EH (cell line): ENCODE measurements around the gene CHST6.
A peak's percentile ranks its signal among the peaks of the same experiment; 100 is the strongest.
"Not testable (repeated sequence)": the region's sequence is repeated elsewhere in the genome, so short reads cannot be mapped to it uniquely, and the experiment has no call there.

Source experiments
- DNase-seq: peaks from one replicate; pipeline ENCODE4 v3.0.0-alpha.2; 2015; ENCODE audit warnings: low read depth

CHST6 gene

DNA sequence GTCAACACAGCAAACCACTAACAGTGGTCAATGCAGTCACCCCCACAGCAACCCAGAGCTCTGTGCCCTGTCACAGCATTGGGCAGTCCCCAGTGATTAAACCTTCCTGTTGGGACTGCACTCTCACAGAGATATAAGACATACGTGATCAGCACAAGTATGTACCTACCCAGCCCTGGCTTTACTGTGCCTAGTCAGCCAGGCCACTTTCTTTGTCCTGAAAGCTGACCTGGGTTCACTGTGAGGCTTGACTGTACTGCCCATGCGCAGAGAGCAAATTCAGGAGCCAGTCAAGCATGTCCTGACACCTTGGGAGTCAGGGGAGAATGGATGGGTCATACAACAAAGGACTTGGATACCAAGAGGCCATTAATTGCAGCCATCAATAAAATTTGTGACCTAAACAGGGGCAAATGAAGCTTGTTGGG, 19.8 kb downstream of the CHST6 start:
- DNase-seq = no peak

GRCh38 chr16:75472908-75473877, 22.0 kb downstream of the CHST6 start:
- DNase-seq = no peak

DNA sequence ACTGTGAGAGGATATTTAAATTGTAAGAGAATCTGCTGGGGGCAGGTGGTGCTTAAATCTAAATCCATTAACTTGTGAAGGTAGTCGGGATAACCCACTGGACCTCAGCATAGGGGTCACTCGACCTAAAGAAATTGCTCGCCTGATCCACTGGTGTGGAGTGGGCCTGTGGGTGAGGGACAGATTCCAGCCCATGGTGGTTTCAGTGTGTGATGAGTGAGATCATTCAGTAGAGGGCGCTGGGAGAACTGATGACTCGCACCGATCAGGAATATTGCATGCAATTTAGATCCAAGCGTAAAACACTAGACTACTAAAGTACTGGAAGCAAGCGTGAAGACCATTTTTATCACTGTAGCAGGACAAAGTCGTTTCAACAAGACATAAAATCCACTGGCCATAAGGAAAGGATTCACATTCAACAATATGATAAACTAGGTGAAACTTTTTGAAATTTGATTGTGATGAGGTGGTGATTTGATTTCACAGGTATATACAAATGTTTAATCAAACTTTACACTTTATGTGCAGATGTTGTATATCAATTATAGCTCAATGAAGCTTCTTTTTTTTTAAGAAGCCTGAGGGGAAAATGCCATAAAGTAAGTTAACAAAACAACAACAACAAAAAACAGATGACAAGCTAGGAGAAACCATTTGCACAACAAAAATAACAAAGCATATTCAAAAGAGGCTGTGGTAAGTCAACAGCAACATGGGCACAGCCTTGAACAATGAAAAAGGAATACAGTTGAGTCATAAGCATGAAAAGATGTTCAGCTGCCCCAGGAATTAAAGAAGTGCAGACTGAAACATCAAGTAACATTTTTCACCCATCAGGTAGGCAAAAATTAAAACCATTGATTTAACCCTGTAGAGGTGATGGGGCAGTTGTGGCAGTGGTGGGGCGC, 23.3 kb downstream of the CHST6 start:
- DNase-seq = peak; percentile 69

DNA sequence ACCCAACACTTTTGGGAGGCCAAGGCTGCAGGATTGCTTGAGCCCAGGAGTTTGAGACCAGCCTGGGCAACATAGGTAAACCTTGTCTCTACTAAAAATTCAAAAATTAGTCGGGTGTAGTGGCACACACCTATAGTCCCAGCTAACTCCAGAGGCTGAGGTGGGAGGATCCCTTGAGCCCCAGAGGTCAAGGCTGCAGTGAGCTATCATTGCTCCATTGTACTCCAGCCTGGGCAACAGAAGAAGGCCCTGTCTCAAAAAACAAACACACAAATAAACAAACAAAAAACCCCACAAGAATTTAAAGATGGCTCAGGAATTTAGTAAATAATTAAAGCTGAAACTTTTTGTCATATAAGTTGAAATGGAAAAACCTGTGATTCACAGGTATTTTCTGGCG, 28.5 kb downstream of the CHST6 start:
- DNase-seq = no peak

DNA sequence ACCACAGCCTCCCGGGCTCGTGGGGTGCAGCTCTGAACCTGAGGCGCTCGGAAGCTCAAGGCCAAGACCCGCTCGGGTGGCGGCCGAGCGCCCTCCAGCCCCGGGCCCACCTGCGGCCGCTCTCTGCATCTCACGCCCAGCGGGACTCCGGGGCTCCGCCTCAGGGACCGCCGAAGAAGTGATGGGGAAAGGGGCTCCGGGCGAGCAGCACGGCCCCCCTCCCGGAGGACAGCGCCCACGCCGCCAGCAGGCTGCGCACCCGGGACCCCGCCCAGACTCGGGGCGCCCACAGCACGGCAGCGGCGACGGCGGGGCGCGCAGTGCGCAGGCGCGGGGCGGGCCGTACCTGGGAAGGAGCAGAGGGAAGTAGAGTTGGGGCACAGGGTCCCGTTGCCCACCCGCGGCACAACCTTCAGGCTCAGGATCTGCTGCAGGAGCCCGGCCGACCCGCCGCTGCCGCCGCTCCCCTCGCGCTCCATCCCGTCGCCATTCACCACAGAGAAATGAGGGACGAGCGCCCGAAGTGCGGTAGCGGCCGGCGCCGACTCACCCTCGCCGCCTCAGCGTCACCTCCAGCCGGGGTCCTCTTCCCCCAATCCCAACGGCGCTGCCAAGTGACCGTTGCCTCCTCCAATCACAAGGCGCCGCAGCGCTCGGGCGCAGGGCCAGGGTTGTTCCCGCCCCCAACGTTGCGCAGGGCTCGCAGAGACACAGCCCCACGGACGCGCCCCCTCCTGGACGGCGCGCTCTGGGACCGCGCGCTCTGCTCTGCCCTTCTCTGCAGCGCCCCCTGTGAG, 30.9 kb downstream of the CHST6 start, which contains the start of gene TMEM170A:
TSS of gene TMEM170A (minus strand) at position 568 of the 797 bp plus-strand sequence. CDS start at position 479, 89 bp downstream.
- peak; percentile 98 for DNase-seq

GRCh38 chr16:75463389-75464121, 31.7 kb downstream of the CHST6 start:
- peak; percentile 39 for DNase-seq

GRCh38 chr16:75462806-75463205, 32.4 kb downstream of the CHST6 start:
- no peak for DNase-seq

- no peak for DNase-seq
Measured at GRCh38 chr16:75461575-75461974, 33.7 kb downstream of the CHST6 start.

DNA sequence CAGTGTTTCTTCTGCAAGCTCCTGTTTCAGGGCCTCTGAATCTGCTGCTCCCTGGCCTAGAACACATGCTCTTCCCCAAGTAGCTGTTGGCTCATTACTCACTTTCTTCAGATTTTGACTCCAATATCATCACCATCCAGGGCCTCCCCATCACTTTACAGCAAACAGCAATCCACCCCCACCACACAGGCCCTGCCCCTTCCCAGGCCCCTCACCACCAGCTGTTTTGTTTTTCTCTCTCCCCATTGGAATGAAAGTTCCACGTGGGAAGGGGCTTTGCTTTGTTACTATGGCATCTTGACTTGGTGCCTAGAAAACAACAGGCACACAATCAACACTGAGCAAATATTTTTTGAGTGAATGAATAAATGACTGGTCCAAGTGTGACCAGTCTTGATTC, 34.8 kb downstream of the CHST6 start:
- no peak for DNase-seq

- no peak for DNase-seq
Measured at GRCh38 chr16:75459691-75460090, 35.5 kb downstream of the CHST6 start.

GRCh38 chr16:75458439-75458838, 36.8 kb downstream of the CHST6 start:
- no peak for DNase-seq

DNA sequence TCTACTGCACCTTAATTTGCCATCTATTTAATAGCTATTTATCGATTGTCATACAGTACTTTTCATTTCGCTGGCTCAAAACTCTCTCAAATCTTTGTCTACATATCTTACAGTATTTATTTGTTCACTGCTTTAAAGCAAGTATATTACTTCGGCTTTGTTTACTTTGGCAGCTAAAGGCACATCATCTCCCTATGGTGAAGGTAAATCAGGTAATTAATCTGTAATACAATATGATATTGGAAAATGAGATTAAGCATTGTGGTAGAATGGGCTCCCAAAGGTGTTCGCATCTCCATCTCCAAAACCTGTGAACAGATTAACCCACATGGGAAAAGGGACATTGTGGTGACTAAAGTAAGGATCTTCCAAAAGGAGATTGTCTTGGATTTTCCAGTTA, 37.2 kb downstream of the CHST6 start:
- DNase-seq = no peak

GRCh38 chr16:75457485-75458021, 37.7 kb downstream of the CHST6 start:
- DNase-seq = no peak

GRCh38 chr16:75456971-75457370, 38.3 kb downstream of the CHST6 start:
- DNase-seq = no peak

DNA sequence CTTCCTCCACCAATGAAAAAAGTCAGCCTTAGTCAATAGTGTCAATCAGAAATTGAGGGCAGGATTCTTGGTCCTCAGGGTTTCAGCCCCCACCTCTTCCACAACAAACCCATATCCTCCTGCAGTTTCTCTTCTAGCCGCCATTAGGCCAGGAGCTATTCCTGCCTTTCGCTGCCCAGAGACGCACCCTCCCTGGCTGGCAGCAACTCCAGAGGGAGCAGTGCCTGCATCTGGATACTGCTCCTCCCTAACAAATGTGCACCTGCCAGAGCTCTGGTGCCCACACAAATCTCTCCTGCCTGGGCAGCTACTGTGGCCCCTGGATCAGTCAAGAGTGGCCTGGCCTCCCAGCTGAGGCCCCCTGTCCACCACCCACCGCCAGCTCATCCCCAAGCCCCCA, 38.8 kb downstream of the CHST6 start:
- DNase-seq = not testable (repeated sequence)

GRCh38 chr16:75455677-75456076, 39.6 kb downstream of the CHST6 start:
- DNase-seq = no peak

DNA sequence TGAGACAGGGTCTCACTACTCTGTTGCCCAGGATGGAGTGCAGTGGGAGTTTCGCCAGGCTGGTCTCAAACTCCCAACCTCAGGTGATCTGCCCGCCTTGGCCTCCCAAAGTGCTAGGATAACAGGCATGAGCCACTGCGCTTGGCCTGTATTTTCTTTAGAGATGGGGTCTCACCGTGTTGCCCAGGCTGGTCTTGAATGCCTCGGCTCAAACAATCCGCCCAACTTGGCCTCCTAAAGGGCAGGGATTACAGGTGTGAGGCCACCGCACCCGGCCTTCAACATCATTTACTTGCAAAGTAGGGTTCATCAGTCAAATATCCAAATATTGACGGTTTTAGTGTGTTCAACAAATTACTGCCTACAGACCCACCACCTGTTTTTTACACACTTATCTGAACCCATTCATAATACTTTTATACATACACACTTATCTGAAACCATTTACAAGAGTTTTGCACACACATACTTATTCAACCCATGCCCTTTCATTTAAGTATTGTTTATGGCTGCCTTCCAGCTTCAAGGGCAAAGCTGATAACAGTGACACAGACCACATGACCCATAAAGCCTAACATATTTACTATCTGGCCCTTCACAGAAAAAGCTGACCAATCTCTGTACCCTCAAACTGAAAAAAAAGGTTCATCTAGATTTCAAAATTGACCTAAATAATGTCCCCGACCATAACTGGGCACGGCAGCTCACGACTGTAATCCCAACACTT, 42.6 kb downstream of the CHST6 start:
- DNase-seq = no peak

- DNase-seq = no peak
Measured at GRCh38 chr16:75446416-75446815, 48.8 kb downstream of the CHST6 start.

- no peak for DNase-seq
Measured at GRCh38 chr16:75445298-75445697, 49.9 kb downstream of the CHST6 start.

DNA sequence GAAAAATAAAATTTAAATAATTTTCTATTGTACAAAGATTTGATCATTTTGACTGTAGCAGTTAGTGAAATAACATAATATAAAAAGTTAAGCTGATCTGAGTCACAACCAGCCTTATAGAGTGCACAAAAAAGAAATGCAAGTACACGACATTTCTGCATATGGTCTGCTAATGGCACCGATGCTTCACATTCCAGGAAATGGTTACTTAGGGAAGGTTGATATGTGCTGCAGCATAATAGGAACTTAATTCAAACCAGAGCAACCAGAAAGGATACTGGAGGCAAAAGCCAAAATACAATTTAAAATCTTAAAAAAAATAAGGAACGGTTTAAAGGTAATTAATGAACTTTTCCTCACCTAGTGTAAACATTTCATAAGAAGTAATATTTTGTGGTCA, 51.9 kb downstream of the CHST6 start:
- DNase-seq = peak; percentile 73
